ENCODE measurements around the gene MAGEA2B.

DNA sequence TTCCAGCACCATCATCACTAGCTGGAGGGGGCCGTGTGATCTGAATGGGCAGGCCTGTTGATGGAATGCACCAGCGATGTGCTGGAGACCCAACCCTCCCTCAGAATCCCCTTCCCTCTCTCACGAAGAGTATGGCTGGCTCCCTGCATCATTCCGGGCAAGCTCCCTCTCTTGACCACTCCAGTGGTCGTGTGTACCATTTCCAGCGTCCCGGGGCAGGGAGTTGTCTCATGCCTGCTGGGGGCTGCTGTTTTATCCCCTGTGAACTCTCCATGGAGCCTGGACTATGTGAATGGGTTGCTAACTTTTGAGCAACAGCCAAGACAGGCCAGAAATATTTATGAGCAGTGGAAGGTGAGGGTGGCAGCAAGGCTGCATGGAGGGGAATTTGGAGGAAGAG lies 11.0 kb downstream of the MAGEA2B start:
- TF ChIP-seq FOXM1 (IDR thresholded peaks at IDR 0.05; ENCODE audit: borderline replicate concordance) (no peak), FOXA1 (IDR thresholded peaks at IDR 0.05) (no peak)

Measured in HEK293T (cell line).